Stomach (tissue), 4 donors: Measurements from ENCODE around the gene DMXL1.

Experiments used
- POLR2A ChIP-seq, 4 donors: fragments of 450-650 bp; IDR thresholded peaks; one replicate each; pipeline ENCODE4 v1.6.1; 2016; ENCODE audit warnings: antibody characterized with exemption in 4 of 4, control low read depth in 2 of 4, mild to moderate bottlenecking in 1 of 4, moderate library complexity in 1 of 4
- TF ChIP-seq, protein P1 (sequence below), 7 experiments: fragments of 450-650 bp in 4 of 7; fragments of 200-600 bp in 3 of 7; sonication (generic) in 3 of 7; IDR thresholded peaks; one replicate each; pipeline ENCODE4 v1.5.1; 2016 to 2019; ENCODE audit warnings: antibody characterized with exemption in 7 of 7, control low read depth in 2 of 7, mild to moderate bottlenecking in 1 of 7

DNA sequence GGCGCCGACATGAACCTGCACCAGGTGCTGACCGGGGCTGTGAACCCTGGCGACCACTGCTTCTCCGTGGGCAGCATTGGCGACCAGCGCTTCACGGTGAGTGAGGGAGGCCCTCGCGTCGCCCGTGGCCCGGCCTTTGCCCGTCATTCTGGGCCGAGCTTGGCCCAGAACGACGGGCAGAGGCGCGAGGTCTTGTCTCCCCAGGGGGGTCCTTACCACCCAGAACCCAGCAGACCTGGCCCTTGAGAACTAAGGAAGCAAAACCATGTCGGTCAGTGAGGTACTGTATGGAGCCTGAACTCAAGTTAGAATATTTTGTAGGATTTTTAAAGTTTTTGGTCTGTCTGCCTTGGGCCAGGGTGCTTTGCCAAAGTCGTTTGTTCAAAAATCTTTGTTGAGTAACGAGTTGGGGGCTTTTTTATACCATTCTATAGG lies 691 bp downstream of the DMXL1 start:
- no peak for TF ChIP-seq POLR2A (IDR thresholded peaks at IDR 0.05)
- TF ChIP-seq, protein P1, sequence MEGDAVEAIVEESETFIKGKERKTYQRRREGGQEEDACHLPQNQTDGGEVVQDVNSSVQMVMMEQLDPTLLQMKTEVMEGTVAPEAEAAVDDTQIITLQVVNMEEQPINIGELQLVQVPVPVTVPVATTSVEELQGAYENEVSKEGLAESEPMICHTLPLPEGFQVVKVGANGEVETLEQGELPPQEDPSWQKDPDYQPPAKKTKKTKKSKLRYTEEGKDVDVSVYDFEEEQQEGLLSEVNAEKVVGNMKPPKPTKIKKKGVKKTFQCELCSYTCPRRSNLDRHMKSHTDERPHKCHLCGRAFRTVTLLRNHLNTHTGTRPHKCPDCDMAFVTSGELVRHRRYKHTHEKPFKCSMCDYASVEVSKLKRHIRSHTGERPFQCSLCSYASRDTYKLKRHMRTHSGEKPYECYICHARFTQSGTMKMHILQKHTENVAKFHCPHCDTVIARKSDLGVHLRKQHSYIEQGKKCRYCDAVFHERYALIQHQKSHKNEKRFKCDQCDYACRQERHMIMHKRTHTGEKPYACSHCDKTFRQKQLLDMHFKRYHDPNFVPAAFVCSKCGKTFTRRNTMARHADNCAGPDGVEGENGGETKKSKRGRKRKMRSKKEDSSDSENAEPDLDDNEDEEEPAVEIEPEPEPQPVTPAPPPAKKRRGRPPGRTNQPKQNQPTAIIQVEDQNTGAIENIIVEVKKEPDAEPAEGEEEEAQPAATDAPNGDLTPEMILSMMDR (IDR thresholded peaks at IDR 0.05) = no peak
